Upper lobe of right lung (tissue), 1 donor: Measurements from ENCODE around the gene FAM184B. TPM values are rescaled to one million over a fixed set of nuclear protein-coding genes. Genes with fewer than 3 reads are reported as not detected.

Experiments used
- ATAC-seq: fragments of 200-7000 bp; cut with Tn5 transposase; one replicate; pipeline ENCODE4 v1.9.1; 2020; ENCODE audit warnings: mild to moderate bottlenecking, moderate library complexity
- DNase-seq: peaks from one replicate; pipeline ENCODE4 v3.0.0-alpha.2; 2020
- H3K27ac ChIP-seq: fragments of 200-600 bp; one replicate; pipeline ENCODE4 v1.8.0; 2022
- H3K27me3 ChIP-seq: fragments of 200-600 bp; one replicate; pipeline ENCODE4 v1.8.0; 2022; ENCODE audit warnings: mild to moderate bottlenecking
- H3K36me3 ChIP-seq: fragments of 200-600 bp; one replicate; pipeline ENCODE4 v1.8.0; 2022
- H3K4me1 ChIP-seq: fragments of 200-600 bp; one replicate; pipeline ENCODE4 v1.8.0; 2022
- H3K4me3 ChIP-seq: fragments of 200-600 bp; one replicate; pipeline ENCODE4 v1.8.0; 2022; ENCODE audit warnings: mild to moderate bottlenecking
- H3K9me3 ChIP-seq: fragments of 200-600 bp; one replicate; pipeline ENCODE4 v1.8.0; 2022
- intact Hi-C: fragments of 100-400 bp; cut with DNase I; formaldehyde crosslinking; loops from one replicate; pipeline ENCODE4 v1.11.0; 2022
- total RNA-seq: library from RNA; stranded (reverse); fragmentation: NEBNext Ultra II Directional; extraction: Animal tissue kit (Norgen Biotek cat#: 25700); gene quantifications from one replicate; pipeline ENCODE4 v1.2.1, GENCODE V29; 2021
- TF ChIP-seq, protein P1 (sequence below): fragments of 200-600 bp; IDR thresholded peaks from one replicate; pipeline ENCODE4 v1.8.0; 2022; ENCODE audit warnings: antibody characterized with exemption
- donor health status: DM: no; HTN: yes; CAD: no; lungs with severe emphysema.

FAM184B gene
- total RNA-seq, 1 donor from 2014 or later: 0.17 TPM

- TF ChIP-seq, protein P1, sequence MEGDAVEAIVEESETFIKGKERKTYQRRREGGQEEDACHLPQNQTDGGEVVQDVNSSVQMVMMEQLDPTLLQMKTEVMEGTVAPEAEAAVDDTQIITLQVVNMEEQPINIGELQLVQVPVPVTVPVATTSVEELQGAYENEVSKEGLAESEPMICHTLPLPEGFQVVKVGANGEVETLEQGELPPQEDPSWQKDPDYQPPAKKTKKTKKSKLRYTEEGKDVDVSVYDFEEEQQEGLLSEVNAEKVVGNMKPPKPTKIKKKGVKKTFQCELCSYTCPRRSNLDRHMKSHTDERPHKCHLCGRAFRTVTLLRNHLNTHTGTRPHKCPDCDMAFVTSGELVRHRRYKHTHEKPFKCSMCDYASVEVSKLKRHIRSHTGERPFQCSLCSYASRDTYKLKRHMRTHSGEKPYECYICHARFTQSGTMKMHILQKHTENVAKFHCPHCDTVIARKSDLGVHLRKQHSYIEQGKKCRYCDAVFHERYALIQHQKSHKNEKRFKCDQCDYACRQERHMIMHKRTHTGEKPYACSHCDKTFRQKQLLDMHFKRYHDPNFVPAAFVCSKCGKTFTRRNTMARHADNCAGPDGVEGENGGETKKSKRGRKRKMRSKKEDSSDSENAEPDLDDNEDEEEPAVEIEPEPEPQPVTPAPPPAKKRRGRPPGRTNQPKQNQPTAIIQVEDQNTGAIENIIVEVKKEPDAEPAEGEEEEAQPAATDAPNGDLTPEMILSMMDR: no peak
- H3K4me3 ChIP-seq: no peak overlapping the region
- ATAC-seq: no peak
- intact Hi-C loops: no loop called here
- H3K27me3 ChIP-seq: no peaks in the 10 kb centered on the region
- DNase-seq: no peak
- H3K36me3 ChIP-seq: no peaks in the 10 kb centered on the region
- H3K4me1 ChIP-seq: no peaks in the 10 kb centered on the region
- H3K27ac ChIP-seq: no peak overlapping the region
- no peaks in the 10 kb centered on the region for H3K9me3 ChIP-seq
Observed at GRCh38 chr4:17707671-17708070, 73.8 kb downstream of the FAM184B start.

GRCh38 chr4:17705107-17705506, 76.3 kb downstream of the FAM184B start:
- no peaks in the 10 kb centered on the region for H3K36me3 ChIP-seq
- H3K27ac ChIP-seq: no peak overlapping the region
- H3K9me3 ChIP-seq: no peaks in the 10 kb centered on the region
- TF ChIP-seq, protein P1: no peak
- H3K4me3 ChIP-seq: no peak overlapping the region
- no peak for ATAC-seq
- no peaks in the 10 kb centered on the region for H3K4me1 ChIP-seq
- intact Hi-C loops: no loop called here
- no peaks in the 10 kb centered on the region for H3K27me3 ChIP-seq
- no peak for DNase-seq

GRCh38 chr4:17704020-17704650, 77.3 kb downstream of the FAM184B start:
- H3K4me1 ChIP-seq: no peaks in the 10 kb centered on the region
- H3K9me3 ChIP-seq: peaks cover 6% of the 10 kb centered on the region
- DNase-seq (no peak), ATAC-seq (no peak)
- no peaks in the 10 kb centered on the region for H3K27me3 ChIP-seq
- intact Hi-C loops: no loop called here
- no peak overlapping the region for H3K4me3 ChIP-seq
- TF ChIP-seq, protein P1: no peak
- no peaks in the 10 kb centered on the region for H3K36me3 ChIP-seq
- H3K27ac ChIP-seq: no peak overlapping the region

- intact Hi-C loops: no loop called here
- Histone ChIP-seq H3K9me3 (peaks cover 12% of the 10 kb centered on the region), H3K36me3 (no peaks in the 10 kb centered on the region), H3K27ac (no peak overlapping the region), H3K4me3 (no peak overlapping the region), H3K4me1 (no peaks in the 10 kb centered on the region), H3K27me3 (no peaks in the 10 kb centered on the region)
- ATAC-seq (no peak), DNase-seq (no peak)
- TF ChIP-seq, protein P1: no peak
Observed at GRCh38 chr4:17702641-17703040, 78.8 kb downstream of the FAM184B start.

- H3K4me1 ChIP-seq: no peaks in the 10 kb centered on the region
- no peak for ATAC-seq
- H3K36me3 ChIP-seq: no peaks in the 10 kb centered on the region
- TF ChIP-seq, protein P1: no peak
- H3K9me3 ChIP-seq: peaks cover 12% of the 10 kb centered on the region
- H3K27ac ChIP-seq: no peak overlapping the region
- intact Hi-C loops: no loop called here
- no peak for DNase-seq
- H3K4me3 ChIP-seq: no peak overlapping the region
- no peaks in the 10 kb centered on the region for H3K27me3 ChIP-seq
Observed at GRCh38 chr4:17701882-17702281, 79.5 kb downstream of the FAM184B start.
